Measurements from ENCODE around the gene RAF1. TPM values are rescaled to one million over a fixed set of nuclear protein-coding genes. Genes with fewer than 3 reads are reported as not detected.

Gene RAF1
- polyA plus RNA-seq, 2 of the 4 experiments (the other 2 are of a cell fraction): 56.2 to 94.6 TPM

DNA sequence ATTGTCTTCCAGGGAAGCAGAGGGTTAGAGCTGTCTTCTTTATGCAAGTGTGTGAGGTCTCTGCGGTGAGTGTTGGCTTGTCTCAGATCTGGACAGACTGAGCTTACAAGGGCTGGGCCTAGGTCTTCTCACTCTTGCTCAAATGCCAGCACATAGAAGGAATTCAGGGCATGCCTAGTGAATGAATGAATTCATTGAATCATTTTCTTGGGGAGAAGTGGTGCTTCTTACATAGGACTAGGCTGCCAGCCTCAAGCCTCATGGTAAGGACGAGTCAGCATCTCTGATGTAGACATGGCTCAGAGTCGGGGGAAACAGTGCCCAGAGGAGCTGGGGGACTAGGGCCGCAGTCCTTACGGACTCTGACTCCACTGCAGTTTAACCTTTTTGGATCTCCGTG lies 89.8 kb downstream of the RAF1 start:
- POLR2A ChIA-PET: no interaction called here
- no peak for ATAC-seq
- H3K4me2 ChIP-seq: no peak overlapping the region
- no peak overlapping the region for H3K27ac ChIP-seq
- 96% methylated on average over 6 of the region's 6 CpGs for WGBS (ENCODE audit: missing lambda C conversion rate)
- no peaks in the 10 kb centered on the region for H3K4me1 ChIP-seq
- DNase-seq (ENCODE audit: low read depth in 1 of 2, low spot score in 1 of 2): no peak
- CTCF ChIA-PET: interaction anchor here (0.5 to 1.4 kb wide), 4 partner anchors 21 to 279 kb away, joined by 3 read pairs; no protein-coding TSS in a partner anchor
- FAIRE-seq: no peak
- TF ChIP-seq MAZ (IDR thresholded peaks at IDR 0.05; ENCODE audit: borderline replicate concordance, low read depth, low read length) (no peak), RFX5 (IDR thresholded peaks at IDR 0.05) (no peak), CTCF (IDR thresholded peaks at IDR 0.05) (no peak), FOSL2 (IDR thresholded peaks at IDR 0.05) (no peak), FOSL2 (CRISPR knock-in tag; IDR thresholded peaks at IDR 0.05) (no peak), HDAC2 (IDR thresholded peaks at IDR 0.05) (no peak), HOXB5 (CRISPR knock-in tag; IDR thresholded peaks at IDR 0.05) (no peak), EHMT2 (IDR thresholded peaks at IDR 0.05; ENCODE audit: low read depth) (no peak), POLR2AphosphoS2 (conservative IDR thresholded peaks at IDR 0.05; ENCODE audit: low read length) (no peak), ELK1 (IDR thresholded peaks at IDR 0.05; ENCODE audit: low read depth, low read length) (no peak), HEYL (CRISPR knock-in tag; IDR thresholded peaks at IDR 0.05) (no peak), HOXA7 (CRISPR knock-in tag; IDR thresholded peaks at IDR 0.05) (no peak), TP53 (CRISPR knock-in tag; IDR thresholded peaks at IDR 0.05) (no peak), SMC3 (IDR thresholded peaks at IDR 0.05) (no peak), MAFK (IDR thresholded peaks at IDR 0.05; ENCODE audit: partially characterized antibody) (no peak), HOXB13 (CRISPR knock-in tag; IDR thresholded peaks at IDR 0.05; ENCODE audit: low read depth) (no peak), NR3C1 (IDR thresholded peaks at IDR 0.05) (no peak), FOSB (CRISPR knock-in tag; IDR thresholded peaks at IDR 0.05) (no peak), GATA3 (IDR thresholded peaks at IDR 0.05; ENCODE audit: borderline replicate concordance) (no peak), RAD21 (conservative IDR thresholded peaks at IDR 0.05 in 1 of 2, IDR thresholded peaks at IDR 0.05 in 1 of 2) (no peak)
- TF ChIP-seq, protein P1, sequence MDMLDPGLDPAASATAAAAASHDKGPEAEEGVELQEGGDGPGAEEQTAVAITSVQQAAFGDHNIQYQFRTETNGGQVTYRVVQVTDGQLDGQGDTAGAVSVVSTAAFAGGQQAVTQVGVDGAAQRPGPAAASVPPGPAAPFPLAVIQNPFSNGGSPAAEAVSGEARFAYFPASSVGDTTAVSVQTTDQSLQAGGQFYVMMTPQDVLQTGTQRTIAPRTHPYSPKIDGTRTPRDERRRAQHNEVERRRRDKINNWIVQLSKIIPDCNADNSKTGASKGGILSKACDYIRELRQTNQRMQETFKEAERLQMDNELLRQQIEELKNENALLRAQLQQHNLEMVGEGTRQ (IDR thresholded peaks at IDR 0.05): no peak
- H3K4me3 ChIP-seq: no peak overlapping the region
- H3K9me3 ChIP-seq: no peaks in the 10 kb centered on the region

DNA sequence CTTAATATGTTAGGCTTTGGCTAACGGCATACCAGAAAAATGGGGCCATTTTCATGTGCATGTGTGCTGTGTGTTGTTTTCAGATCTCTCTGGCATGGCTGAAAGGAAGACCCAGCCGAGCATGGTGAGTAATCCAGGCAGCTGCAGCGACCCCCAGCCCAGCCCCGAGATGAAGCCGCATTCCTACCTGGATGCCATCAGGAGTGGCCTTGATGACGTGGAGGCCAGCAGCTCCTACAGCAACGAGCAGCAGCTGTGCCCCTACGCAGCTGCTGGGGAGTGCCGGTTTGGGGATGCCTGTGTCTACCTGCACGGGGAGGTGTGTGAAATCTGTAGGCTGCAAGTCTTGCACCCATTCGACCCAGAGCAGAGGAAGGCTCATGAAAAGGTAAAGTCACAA lies 91.9 kb downstream of the RAF1 start:
- FAIRE-seq: no peak
- POLR2A ChIA-PET: no interaction called here

More for the DNA sequence above, 91.9 kb downstream of the RAF1 start:
- WGBS (ENCODE audit: missing lambda C conversion rate): 91% methylated on average over 9 of the region's 11 CpGs
- Histone ChIP-seq H3K4me1 (no peaks in the 10 kb centered on the region), H3K4me3 (no peak overlapping the region), H3K9me3 (peaks cover under 1% of the 10 kb centered on the region; the same call in 1 of the 3 replicates), H3K27ac (no peak overlapping the region), H3K4me2 (no peak overlapping the region)
- ATAC-seq: no peak
- no peak for TF ChIP-seq TFCP2L1 (CRISPR knock-in tag; IDR thresholded peaks at IDR 0.05)
- TF ChIP-seq GATA3 (IDR thresholded peaks at IDR 0.05; ENCODE audit: borderline replicate concordance): no peak
- no peak for TF ChIP-seq POLR2A (IDR thresholded peaks at IDR 0.05; ENCODE audit: low read length)
- TF ChIP-seq POLR2AphosphoS2 (conservative IDR thresholded peaks at IDR 0.05; ENCODE audit: low read length): no peak
- no peak for TF ChIP-seq TP53 (CRISPR knock-in tag; IDR thresholded peaks at IDR 0.05)
- TF ChIP-seq CHD2 (IDR thresholded peaks at IDR 0.05; ENCODE audit: low read length, partially characterized antibody): no peak
- TF ChIP-seq, protein P2, sequence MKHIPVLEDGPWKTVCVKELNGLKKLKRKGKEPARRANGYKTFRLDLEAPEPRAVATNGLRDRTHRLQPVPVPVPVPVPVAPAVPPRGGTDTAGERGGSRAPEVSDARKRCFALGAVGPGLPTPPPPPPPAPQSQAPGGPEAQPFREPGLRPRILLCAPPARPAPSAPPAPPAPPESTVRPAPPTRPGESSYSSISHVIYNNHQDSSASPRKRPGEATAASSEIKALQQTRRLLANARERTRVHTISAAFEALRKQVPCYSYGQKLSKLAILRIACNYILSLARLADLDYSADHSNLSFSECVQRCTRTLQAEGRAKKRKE (CRISPR knock-in tag; IDR thresholded peaks at IDR 0.05; ENCODE audit: low read depth): no peak
- TF ChIP-seq, protein P1 (IDR thresholded peaks at IDR 0.05): no peak
- TF ChIP-seq MAX (IDR thresholded peaks at IDR 0.05): no peak
- TF ChIP-seq, protein P3, sequence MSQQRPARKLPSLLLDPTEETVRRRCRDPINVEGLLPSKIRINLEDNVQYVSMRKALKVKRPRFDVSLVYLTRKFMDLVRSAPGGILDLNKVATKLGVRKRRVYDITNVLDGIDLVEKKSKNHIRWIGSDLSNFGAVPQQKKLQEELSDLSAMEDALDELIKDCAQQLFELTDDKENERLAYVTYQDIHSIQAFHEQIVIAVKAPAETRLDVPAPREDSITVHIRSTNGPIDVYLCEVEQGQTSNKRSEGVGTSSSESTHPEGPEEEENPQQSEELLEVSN (IDR thresholded peaks at IDR 0.05; ENCODE audit: borderline replicate concordance, low read depth): no peak
- TF ChIP-seq KDM5A (IDR thresholded peaks at IDR 0.05): no peak
- TF ChIP-seq FOSB (CRISPR knock-in tag; IDR thresholded peaks at IDR 0.05): no peak
- TF ChIP-seq RAD21 (conservative IDR thresholded peaks at IDR 0.05 in 1 of 2, IDR thresholded peaks at IDR 0.05 in 1 of 2): no peak
- DNase-seq (ENCODE audit: low read depth in 1 of 2, low spot score in 1 of 2): no peak
- CTCF ChIA-PET: interaction anchor here (1.1 kb wide), 1 partner anchor 437 kb away, joined by 3 read pairs; no protein-coding TSS in a partner anchor

Data from A549 (cell line).